Neuronal stem cell (in vitro differentiated cells): ENCODE data around the gene STIM1.

Source experiments
- DNase-seq: peaks from one replicate; pipeline ENCODE4 v3.0.0-alpha.2; 2013; ENCODE audit warnings: low spot score
- H2AFZ ChIP-seq: one replicate; pipeline ENCODE4 v1.6.1; 2013; ENCODE audit warnings: mild to moderate bottlenecking, low read length, inconsistent platforms
- H2AK5ac ChIP-seq: 2 replicates; pipeline ENCODE4 v1.6.1; 2013; ENCODE audit warnings: low read depth, mild to moderate bottlenecking, inconsistent platforms, low read length, moderate library complexity, mixed read lengths
- H2BK120ac ChIP-seq: 2 replicates; pipeline ENCODE4 v1.6.1; 2013; ENCODE audit warnings: low read depth, mild to moderate bottlenecking, inconsistent platforms, low read length, moderate library complexity, mixed read lengths
- H2BK12ac ChIP-seq: one replicate; pipeline ENCODE4 v1.6.1; 2013; ENCODE audit warnings: low read length, inconsistent platforms
- H2BK15ac ChIP-seq: 2 replicates; pipeline ENCODE4 v1.6.1; 2013; ENCODE audit warnings: mild to moderate bottlenecking, low read length, inconsistent platforms, mixed read lengths
- H2BK5ac ChIP-seq: one replicate; pipeline ENCODE4 v1.6.1; 2013; ENCODE audit warnings: inconsistent platforms, mild to moderate bottlenecking, low read length, moderate library complexity
- H3K14ac ChIP-seq: one replicate; pipeline ENCODE4 v1.6.1; 2013; ENCODE audit warnings: low read length, inconsistent platforms
- H3K18ac ChIP-seq: 2 replicates; pipeline ENCODE4 v1.6.1; 2013; ENCODE audit warnings: low read length, inconsistent platforms
- H3K23ac ChIP-seq: 2 replicates; pipeline ENCODE4 v1.6.1; 2013; ENCODE audit warnings: low read depth, mild to moderate bottlenecking, mixed read lengths, low read length, inconsistent platforms; ENCODE audit not compliant: poor library complexity
- H3K27ac ChIP-seq: replicated peaks from 3 replicates; pipeline ENCODE4 v1.5.1; 2013; ENCODE audit warnings: low read length, inconsistent platforms
- H3K27me3 ChIP-seq, 3 experiments: 2 replicates each; pipeline ENCODE4 v1.6.1; 2013; ENCODE audit warnings: low read length in 3 of 3, mild to moderate bottlenecking in 2 of 3, inconsistent platforms in 1 of 3, low read depth in 1 of 3, mixed read lengths in 1 of 3, moderate library complexity in 1 of 3; ENCODE audit not compliant: control insufficient read depth in 3 of 3, insufficient read depth in 3 of 3
- H3K36me3 ChIP-seq, 2 donors: replicated peaks in 1 of 2; 2 replicates each; pipeline ENCODE4 v1.6.1; 2013; ENCODE audit warnings: low read length in 2 of 2; ENCODE audit not compliant: control insufficient read depth in 2 of 2, insufficient read depth in 2 of 2
- H3K4ac ChIP-seq: 2 replicates; pipeline ENCODE4 v1.6.1; 2013; ENCODE audit warnings: inconsistent platforms, mild to moderate bottlenecking, low read length, moderate library complexity
- H3K4me1 ChIP-seq, 2 donors: 1 replicate in 1 of 2; 2 replicates in 1 of 2; pipeline ENCODE4 v1.6.1; 2013; ENCODE audit warnings: low read length in 2 of 2, low read depth in 1 of 2; ENCODE audit not compliant: control insufficient read depth in 2 of 2, insufficient read depth in 1 of 2
- H3K4me2 ChIP-seq: one replicate; pipeline ENCODE4 v1.6.1; 2013; ENCODE audit warnings: mild to moderate bottlenecking, low read length, inconsistent platforms; ENCODE audit not compliant: insufficient read depth, poor library complexity, severe bottlenecking
- H3K4me3 ChIP-seq, 2 donors: 2 replicates each; pipeline ENCODE4 v1.5.1; 2013; ENCODE audit warnings: low read length in 2 of 2, mild to moderate bottlenecking in 2 of 2, inconsistent platforms in 1 of 2, moderate library complexity in 1 of 2
- H3K79me1 ChIP-seq: one replicate; pipeline ENCODE4 v1.6.1; 2013; ENCODE audit warnings: low read depth, mild to moderate bottlenecking, inconsistent platforms, low read length, moderate library complexity
- H3K9ac ChIP-seq: one replicate; pipeline ENCODE4 v1.6.1; 2013; ENCODE audit warnings: mild to moderate bottlenecking, low read depth, low read length, inconsistent platforms; ENCODE audit not compliant: poor library complexity
- H3K9me3 ChIP-seq, 2 donors: replicated peaks in 1 of 2; 2 replicates each; pipeline versions ENCODE3 to v1.6.1; 2013; ENCODE audit warnings: low read length in 2 of 2, mild to moderate bottlenecking in 2 of 2, inconsistent platforms in 1 of 2, low read depth in 1 of 2, mixed read lengths in 1 of 2, moderate library complexity in 1 of 2; ENCODE audit not compliant: control insufficient read depth in 2 of 2, insufficient read depth in 1 of 2
- H4K8ac ChIP-seq: one replicate; pipeline ENCODE4 v1.6.1; 2013; ENCODE audit warnings: low read depth, mild to moderate bottlenecking, inconsistent platforms, low read length, moderate library complexity
- H4K91ac ChIP-seq: one replicate; pipeline ENCODE4 v1.6.1; 2013; ENCODE audit warnings: low read length, low read depth, mild to moderate bottlenecking, inconsistent platforms; ENCODE audit not compliant: poor library complexity
- WGBS, 2 donors: extraction: QIAGEN DNeasy Blood & Tissue Kit; methylation state at CpG; one replicate each; pipeline ENCODE4 v1.1.7; 2013; ENCODE audit warnings: missing lambda C conversion rate in 2 of 2, mixed read lengths in 1 of 2; ENCODE audit not compliant: insufficient read length in 2 of 2, insufficient replicate concordance in 1 of 2; ENCODE audit errors: extremely low coverage in 2 of 2; 5-methylcytosine and 5-hydroxymethylcytosine counted together

Gene STIM1

GRCh38 chr11:3983101-3983500 is 127.6 kb downstream of the STIM1 start:
- no peak overlapping the region for H4K8ac ChIP-seq
- no peak overlapping the region for H2BK5ac ChIP-seq
- no peak overlapping the region for H2AK5ac ChIP-seq
- H3K23ac ChIP-seq: no peak overlapping the region
- H4K91ac ChIP-seq: no peak overlapping the region
- H3K27me3 ChIP-seq: no peaks in the 10 kb centered on the region
- H3K14ac ChIP-seq: no peak overlapping the region
- no peak overlapping the region for H3K9ac ChIP-seq
- no peak overlapping the region for H3K4me3 ChIP-seq
- no peaks in the 10 kb centered on the region for H3K4me1 ChIP-seq
- no CpG with 5 or more reads among the region's 3 CpGs for WGBS, 2 donors
- H3K4ac ChIP-seq: no peak overlapping the region
- DNase-seq: no peak
- H3K9me3 ChIP-seq: no peaks in the 10 kb centered on the region
- no peak overlapping the region for H3K27ac ChIP-seq
- H2AFZ ChIP-seq: no peak overlapping the region
- no peak overlapping the region for H3K18ac ChIP-seq
- H3K79me1 ChIP-seq: no peaks in the 10 kb centered on the region
- H3K36me3 ChIP-seq: no peaks in the 10 kb centered on the region
- no peak overlapping the region for H2BK12ac ChIP-seq
- H3K4me2 ChIP-seq: no peak overlapping the region
- no peak overlapping the region for H2BK120ac ChIP-seq
- H2BK15ac ChIP-seq: no peak overlapping the region

DNA sequence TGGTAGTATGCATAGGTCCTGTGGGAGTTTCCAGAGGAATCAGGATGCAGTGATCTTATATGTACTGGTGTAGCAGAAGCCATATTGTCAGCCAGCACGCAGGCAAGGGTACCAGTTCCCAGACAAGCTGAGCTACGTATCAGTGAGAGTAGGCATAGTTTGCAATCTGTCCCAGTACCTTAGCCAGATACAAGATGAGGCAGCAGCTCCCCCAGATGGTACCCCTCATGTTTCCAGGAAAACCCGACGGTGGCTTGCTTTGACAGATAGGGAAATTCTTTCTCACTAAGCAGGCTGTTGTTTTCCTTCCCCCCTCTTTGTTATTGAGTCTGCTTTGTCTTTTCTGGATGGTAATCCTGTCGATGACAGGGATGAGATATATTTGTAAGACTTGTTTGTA is 129.4 kb downstream of the STIM1 start:
- Histone ChIP-seq H3K9me3 (peaks cover 0 to 3% of the 10 kb centered on the region in 2 donors), H3K14ac (no peak overlapping the region), H2AFZ (no peak overlapping the region), H4K91ac (no peak overlapping the region), H3K4me3 (no peak overlapping the region), H3K4ac (no peak overlapping the region), H3K27ac (no peak overlapping the region), H3K9ac (no peak overlapping the region), H3K18ac (no peak overlapping the region), H3K36me3 (no peaks in the 10 kb centered on the region), H2BK5ac (no peak overlapping the region), H2BK12ac (no peak overlapping the region), H2BK120ac (no peak overlapping the region), H3K4me1 (no peaks in the 10 kb centered on the region), H3K23ac (no peak overlapping the region), H3K4me2 (no peak overlapping the region), H3K27me3 (no peaks in the 10 kb centered on the region), H2BK15ac (no peak overlapping the region), H3K79me1 (no peaks in the 10 kb centered on the region), H4K8ac (no peak overlapping the region), H2AK5ac (no peak overlapping the region)
- whole genome bisulfite sequencing, 2 donors: no CpG with 5 or more reads among the region's 5 CpGs
- peak; percentile 26 for DNase-seq

DNA sequence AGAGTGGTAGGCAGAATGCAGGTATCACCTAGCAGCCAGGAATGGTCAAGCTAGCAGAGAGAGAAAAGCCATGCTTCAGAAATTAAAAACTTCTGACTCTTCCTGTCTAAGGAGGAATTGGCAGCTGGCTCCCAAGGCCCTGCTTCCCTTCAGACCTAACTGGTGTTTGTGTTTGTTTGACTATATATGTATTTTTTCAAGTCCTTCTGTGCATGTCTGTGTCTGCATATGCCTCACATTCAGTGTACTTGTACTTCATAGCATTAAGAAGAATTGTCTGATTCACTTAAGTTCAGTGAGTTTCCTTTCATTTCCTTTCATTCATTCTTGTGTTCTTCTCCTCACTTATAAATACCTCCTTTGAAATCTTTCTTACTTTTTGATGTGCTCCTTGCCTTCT is 130.2 kb downstream of the STIM1 start:
- H3K18ac ChIP-seq: no peak overlapping the region
- no peak overlapping the region for H2BK120ac ChIP-seq
- H3K79me1 ChIP-seq: no peaks in the 10 kb centered on the region
- H3K9ac ChIP-seq: no peak overlapping the region
- H3K23ac ChIP-seq: no peak overlapping the region
- DNase-seq: no peak
- H2BK15ac ChIP-seq: no peak overlapping the region
- H3K4me1 ChIP-seq: no peaks in the 10 kb centered on the region
- H3K9me3 ChIP-seq: peaks cover 0 to 8% of the 10 kb centered on the region in 2 donors
- no peak overlapping the region for H3K4me3 ChIP-seq
- no peak overlapping the region for H2AK5ac ChIP-seq
- no peak overlapping the region for H2BK12ac ChIP-seq
- no peak overlapping the region for H3K27ac ChIP-seq
- no peaks in the 10 kb centered on the region for H3K36me3 ChIP-seq
- no peaks in the 10 kb centered on the region for H3K27me3 ChIP-seq
- H4K91ac ChIP-seq: no peak overlapping the region
- no peak overlapping the region for H3K14ac ChIP-seq
- H2AFZ ChIP-seq: no peak overlapping the region
- H3K4ac ChIP-seq: no peak overlapping the region
- no peak overlapping the region for H2BK5ac ChIP-seq
- H3K4me2 ChIP-seq: no peak overlapping the region
- no peak overlapping the region for H4K8ac ChIP-seq

- Histone ChIP-seq H3K4me1 (no peaks in the 10 kb centered on the region), H3K9me3 (peaks cover 0 to 8% of the 10 kb centered on the region in 2 donors), H3K14ac (no peak overlapping the region), H2BK15ac (no peak overlapping the region), H3K27me3 (no peaks in the 10 kb centered on the region), H2BK12ac (no peak overlapping the region), H2BK5ac (no peak overlapping the region), H3K79me1 (no peaks in the 10 kb centered on the region), H2AFZ (no peak overlapping the region), H3K27ac (no peak overlapping the region), H4K8ac (no peak overlapping the region), H3K18ac (no peak overlapping the region), H3K23ac (no peak overlapping the region), H3K4me3 (no peak overlapping the region), H2AK5ac (no peak overlapping the region), H3K4me2 (no peak overlapping the region), H2BK120ac (no peak overlapping the region), H4K91ac (no peak overlapping the region), H3K4ac (no peak overlapping the region), H3K36me3 (no peaks in the 10 kb centered on the region), H3K9ac (no peak overlapping the region)
- no peak for DNase-seq
- no CpG with 5 or more reads among the region's 1 CpG for WGBS, 2 donors
Measured at GRCh38 chr11:3986301-3986700, 130.8 kb downstream of the STIM1 start.
